A673 (cell line): Measurements from ENCODE around the gene RHOC. TPM values are rescaled to one million over a fixed set of nuclear protein-coding genes. Genes with fewer than 3 reads are reported as not detected.

ENCODE experiments used
- BruUV-seq: library from RNA; stranded (reverse); fragments of 400-500 nt; replicated peaks from 2 replicates; lab custom pipeline; 2021; lab: Mats Ljungman, UMichigan
- CTCF ChIA-PET: fragments of 300-600 bp; sonication (Branson Sonifier 250); formaldehyde crosslinking; loops from one replicate; lab custom pipeline; 2022; ENCODE audit warnings: antibody characterized with exemption; lab: Charles Lee
- POLR2A ChIA-PET: fragments of 300-600 bp; sonication (Branson Sonifier 250); formaldehyde crosslinking; loops from one replicate; lab custom pipeline; 2022; ENCODE audit warnings: antibody characterized with exemption; ENCODE audit not compliant: low non-redundant PET; lab: Charles Lee
- DNase-seq: peaks from one replicate; pipeline ENCODE4 v3.0.0-alpha.2; 2015; ENCODE audit warnings: low spot score
- H3K27ac ChIP-seq: fragments of 200-600 bp; sonication (generic); 2 replicates; pipeline ENCODE4 v1.5.1; 2016; ENCODE audit warnings: mixed run types, low read depth, mild to moderate bottlenecking, mixed read lengths, antibody characterized with exemption, low read length; ENCODE audit not compliant: poor library complexity, severe bottlenecking
- H3K27me3 ChIP-seq: fragments of 200-600 bp; sonication (generic); replicated peaks from 2 replicates; pipeline ENCODE4 v1.6.1; 2017; ENCODE audit warnings: mixed run types, low read depth, mild to moderate bottlenecking, mixed read lengths, antibody characterized with exemption, low read length; ENCODE audit not compliant: insufficient read depth, poor library complexity
- H3K36me3 ChIP-seq: fragments of 200-600 bp; sonication (generic); 2 replicates; pipeline ENCODE4 v1.6.1; 2016; ENCODE audit warnings: mixed run types, mild to moderate bottlenecking, mixed read lengths, antibody characterized with exemption, low read length; ENCODE audit not compliant: insufficient read depth, poor library complexity, severe bottlenecking
- H3K4me1 ChIP-seq: fragments of 200-600 bp; sonication (generic); 2 replicates; pipeline ENCODE4 v1.6.1; 2017; ENCODE audit warnings: mixed run types, mild to moderate bottlenecking, mixed read lengths, antibody characterized with exemption, low read length; ENCODE audit not compliant: insufficient read depth, poor library complexity, severe bottlenecking
- H3K4me3 ChIP-seq: fragments of 200-600 bp; sonication (generic); 2 replicates; pipeline ENCODE4 v1.5.1; 2016; ENCODE audit warnings: low read depth, mixed run types, mild to moderate bottlenecking, mixed read lengths, low read length; ENCODE audit not compliant: poor library complexity, severe bottlenecking
- H3K9me3 ChIP-seq: fragments of 200-600 bp; sonication (generic); 2 replicates; pipeline ENCODE4 v1.6.1; 2016; ENCODE audit warnings: mixed run types, low read depth, mild to moderate bottlenecking, mixed read lengths, antibody characterized with exemption, low read length; ENCODE audit not compliant: poor library complexity, severe bottlenecking
- EZH2 ChIP-seq: fragments of 200-600 bp; sonication (generic); IDR thresholded peaks from 2 replicates; pipeline ENCODE4 v1.6.1; 2017; ENCODE audit warnings: borderline replicate concordance, low read depth, mild to moderate bottlenecking, mixed read lengths, antibody characterized with exemption, low read length; ENCODE audit not compliant: poor library complexity, severe bottlenecking
- intact Hi-C: fragments of 100-400 bp; cut with micrococcal nuclease; formaldehyde crosslinking; loops from one replicate; pipeline ENCODE4 v1.10.0; 2022; ENCODE audit not compliant: unreplicated experiment
- total RNA-seq: library from RNA; stranded (reverse); gene quantifications from 2 replicates; pipeline ENCODE4 v1.2.3, GENCODE V29; 2021
- TF ChIP-seq, protein P1 (sequence below): fragments of 300-800, 200-600 bp; sonication (generic); conservative IDR thresholded peaks from 2 replicates; pipeline ENCODE4 v1.5.1; 2017; ENCODE audit warnings: low read depth, mild to moderate bottlenecking, antibody characterized with exemption, low read length, moderate library complexity, mixed read lengths

RHOC gene
- total RNA-seq, 1 experiment from 2014 or later = 54.3 TPM

DNA sequence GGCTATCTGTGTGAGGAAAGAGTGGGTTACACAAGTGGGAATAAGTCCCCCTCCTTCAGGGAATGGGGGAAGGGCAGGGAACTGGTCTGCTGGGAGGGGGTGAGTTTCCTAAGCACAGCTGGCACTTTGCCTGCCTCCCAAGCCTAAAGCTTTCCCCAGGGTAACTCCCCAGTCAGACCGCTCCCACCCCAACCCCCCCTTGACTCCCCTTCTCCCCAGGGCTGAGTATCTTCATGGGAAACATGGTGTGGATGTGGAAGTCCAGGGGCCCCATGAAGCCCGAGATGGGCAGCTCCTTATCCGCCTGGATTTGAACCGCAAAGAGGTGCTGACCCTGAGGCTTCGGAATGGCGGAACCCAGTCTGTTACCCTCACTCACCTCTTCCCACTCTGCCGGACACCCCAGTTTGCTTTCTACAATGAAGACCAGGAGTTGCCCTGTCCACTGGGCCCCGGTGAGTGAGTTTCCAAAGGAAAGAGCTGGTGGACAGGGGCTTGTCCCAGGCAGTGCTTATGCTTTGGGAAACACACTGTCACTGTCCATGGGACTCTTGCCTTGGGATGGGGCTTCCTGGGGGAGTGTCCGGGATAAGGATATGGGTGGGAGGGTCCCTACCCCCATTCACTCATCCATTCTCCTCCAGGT lies 17.6 kb downstream of the RHOC start:
- no peaks in the 10 kb centered on the region for H3K27me3 ChIP-seq
- no peak for TF ChIP-seq EZH2
- TF ChIP-seq, protein P1, sequence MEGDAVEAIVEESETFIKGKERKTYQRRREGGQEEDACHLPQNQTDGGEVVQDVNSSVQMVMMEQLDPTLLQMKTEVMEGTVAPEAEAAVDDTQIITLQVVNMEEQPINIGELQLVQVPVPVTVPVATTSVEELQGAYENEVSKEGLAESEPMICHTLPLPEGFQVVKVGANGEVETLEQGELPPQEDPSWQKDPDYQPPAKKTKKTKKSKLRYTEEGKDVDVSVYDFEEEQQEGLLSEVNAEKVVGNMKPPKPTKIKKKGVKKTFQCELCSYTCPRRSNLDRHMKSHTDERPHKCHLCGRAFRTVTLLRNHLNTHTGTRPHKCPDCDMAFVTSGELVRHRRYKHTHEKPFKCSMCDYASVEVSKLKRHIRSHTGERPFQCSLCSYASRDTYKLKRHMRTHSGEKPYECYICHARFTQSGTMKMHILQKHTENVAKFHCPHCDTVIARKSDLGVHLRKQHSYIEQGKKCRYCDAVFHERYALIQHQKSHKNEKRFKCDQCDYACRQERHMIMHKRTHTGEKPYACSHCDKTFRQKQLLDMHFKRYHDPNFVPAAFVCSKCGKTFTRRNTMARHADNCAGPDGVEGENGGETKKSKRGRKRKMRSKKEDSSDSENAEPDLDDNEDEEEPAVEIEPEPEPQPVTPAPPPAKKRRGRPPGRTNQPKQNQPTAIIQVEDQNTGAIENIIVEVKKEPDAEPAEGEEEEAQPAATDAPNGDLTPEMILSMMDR = no peak
- no peaks in the 10 kb centered on the region for H3K9me3 ChIP-seq
- intact Hi-C loops = no loop called here
- no peak overlapping the region for H3K27ac ChIP-seq
- no peak for DNase-seq
- no peaks in the 10 kb centered on the region for H3K4me1 ChIP-seq
- TSS peak; percentile 20 for BruUV-seq
- peaks cover 30% of the 10 kb centered on the region for H3K36me3 ChIP-seq
- H3K4me3 ChIP-seq = no peak overlapping the region
- ChIA-PET CTCF (no interaction called here), POLR2A (no interaction called here)

DNA sequence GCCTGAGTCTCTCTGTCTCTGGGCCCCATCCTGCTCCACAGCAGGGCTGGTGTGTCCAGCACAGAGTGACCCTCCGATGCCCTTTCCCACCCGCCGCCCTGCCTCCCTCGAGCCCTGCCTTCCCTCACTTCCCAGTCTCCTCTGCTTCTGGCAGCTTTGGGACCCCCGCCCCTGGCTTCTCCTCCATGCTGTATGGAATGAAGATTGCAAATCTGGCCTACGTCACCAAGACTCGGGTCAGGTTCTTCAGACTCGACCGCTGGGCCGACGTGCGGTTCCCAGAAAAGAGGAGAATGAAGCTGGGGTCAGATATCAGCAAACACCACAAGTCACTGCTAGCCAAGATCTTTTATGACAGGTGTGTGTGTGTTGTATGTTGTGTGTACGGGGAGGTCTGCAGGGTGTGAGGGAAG lies 18.1 kb downstream of the RHOC start:
- no peak overlapping the region for H3K27ac ChIP-seq
- CTCF ChIA-PET = no interaction called here
- no peak for DNase-seq
- no peak overlapping the region for H3K4me3 ChIP-seq
- POLR2A ChIA-PET = interaction anchor here (0.5 kb wide), 1 partner anchor 16 kb away, joined by 3 read pairs; no protein-coding TSS in a partner anchor
- no peaks in the 10 kb centered on the region for H3K4me1 ChIP-seq
- no peak for TF ChIP-seq EZH2
- TF ChIP-seq, protein P1 = no peak
- no peaks in the 10 kb centered on the region for H3K9me3 ChIP-seq
- BruUV-seq = no TSS peak
- intact Hi-C loops = no loop called here
- no peaks in the 10 kb centered on the region for H3K27me3 ChIP-seq
- H3K36me3 ChIP-seq = peaks cover 24% of the 10 kb centered on the region

DNA sequence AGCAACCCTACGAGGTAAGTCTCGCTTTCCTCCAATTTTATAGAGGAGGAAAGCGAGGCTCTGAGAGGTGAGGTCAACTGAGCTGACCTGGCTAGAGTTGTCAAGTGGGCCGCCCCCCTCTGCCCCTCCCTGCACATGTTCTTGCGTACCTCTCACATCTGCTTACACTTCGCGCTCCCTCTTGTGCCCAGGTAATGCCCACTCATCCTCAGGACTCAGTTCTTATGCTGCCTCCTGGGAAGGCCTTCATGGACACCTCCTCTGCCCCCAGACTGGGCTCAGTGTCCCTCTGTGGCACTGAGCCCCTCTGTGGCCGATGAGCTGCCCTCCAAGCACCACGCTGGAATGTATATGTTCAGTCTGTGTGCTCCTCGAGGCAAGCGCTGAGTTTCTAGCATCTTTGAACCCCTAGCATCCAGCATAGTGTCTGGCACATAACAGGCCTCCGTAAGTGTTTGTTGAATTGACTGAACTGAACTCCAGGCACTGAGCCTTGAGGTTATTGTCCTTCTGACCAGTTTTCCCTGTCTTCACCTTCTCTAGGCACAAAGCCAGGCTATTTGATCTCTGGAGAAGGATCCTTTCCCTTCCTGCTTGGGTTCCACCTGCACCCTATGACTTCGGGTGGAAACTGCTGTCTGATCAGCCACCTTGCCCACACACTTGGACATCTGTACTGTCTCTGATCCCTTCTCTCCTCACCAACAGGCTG lies 19.0 kb downstream of the RHOC start:
- DNase-seq = no peak
- TF ChIP-seq EZH2 = no peak
- TF ChIP-seq, protein P1 = no peak
- intact Hi-C loops = no loop called here
- Histone ChIP-seq H3K27me3 (no peaks in the 10 kb centered on the region), H3K36me3 (peaks cover 22% of the 10 kb centered on the region), H3K27ac (no peak overlapping the region), H3K4me3 (no peak overlapping the region), H3K4me1 (no peaks in the 10 kb centered on the region), H3K9me3 (no peaks in the 10 kb centered on the region)
- ChIA-PET POLR2A (no interaction called here), CTCF (no interaction called here)
- BruUV-seq = no TSS peak
